Kidney capillary endothelial cell (primary cell): ENCODE data around the gene COL25A1.

Experiments
- DNase-seq: peaks from one replicate; pipeline ENCODE4 v3.0.0-alpha.2; 2018; ENCODE audit warnings: low spot score

COL25A1 gene

GRCh38 chr4:109291707-109292238 lies 10.7 kb downstream of the COL25A1 start:
- no peak for DNase-seq

GRCh38 chr4:109290918-109291317 lies 11.5 kb downstream of the COL25A1 start:
- no peak for DNase-seq

GRCh38 chr4:109278594-109279031 lies 23.8 kb downstream of the COL25A1 start:
- no peak for DNase-seq

GRCh38 chr4:109276482-109277095 lies 25.9 kb downstream of the COL25A1 start:
- DNase-seq, result no peak

- DNase-seq, result no peak
Measured at GRCh38 chr4:109275066-109275745, 27.3 kb downstream of the COL25A1 start.

GRCh38 chr4:109266891-109267290 lies 35.6 kb downstream of the COL25A1 start:
- no peak for DNase-seq

GRCh38 chr4:109266236-109266635 lies 36.2 kb downstream of the COL25A1 start:
- no peak for DNase-seq

GRCh38 chr4:109263721-109264120 lies 38.7 kb downstream of the COL25A1 start:
- DNase-seq, result no peak

- no peak for DNase-seq
Measured at GRCh38 chr4:109256818-109257217, 45.6 kb downstream of the COL25A1 start.

- no peak for DNase-seq
Measured at GRCh38 chr4:109254845-109255244, 47.6 kb downstream of the COL25A1 start.

- no peak for DNase-seq
Measured at GRCh38 chr4:109251396-109251795, 51.1 kb downstream of the COL25A1 start.

- no peak for DNase-seq
Measured at GRCh38 chr4:109248322-109248900, 54.0 kb downstream of the COL25A1 start.

GRCh38 chr4:109243871-109244270 lies 58.6 kb downstream of the COL25A1 start:
- DNase-seq, result no peak

GRCh38 chr4:109238746-109239145 lies 63.7 kb downstream of the COL25A1 start:
- no peak for DNase-seq

GRCh38 chr4:109235683-109236082 lies 66.8 kb downstream of the COL25A1 start:
- no peak for DNase-seq

GRCh38 chr4:109234596-109234995 lies 67.9 kb downstream of the COL25A1 start:
- no peak for DNase-seq

- DNase-seq, result no peak
Measured at GRCh38 chr4:109233570-109233969, 68.9 kb downstream of the COL25A1 start.

- DNase-seq, result no peak
Measured at GRCh38 chr4:109232681-109233080, 69.8 kb downstream of the COL25A1 start.

- DNase-seq, result no peak
Measured at GRCh38 chr4:109231331-109231730, 71.1 kb downstream of the COL25A1 start.

- DNase-seq, result no peak
Measured at GRCh38 chr4:109229028-109229427, 73.4 kb downstream of the COL25A1 start.

- DNase-seq, result no peak
Measured at GRCh38 chr4:109218288-109218687, 84.2 kb downstream of the COL25A1 start.

- DNase-seq, result no peak
Measured at GRCh38 chr4:109216085-109216696, 86.3 kb downstream of the COL25A1 start.

- DNase-seq, result no peak
Measured at GRCh38 chr4:109215506-109215905, 87.0 kb downstream of the COL25A1 start.
